ENCODE data around the gene CFAP46. TPM values are rescaled to one million over a fixed set of nuclear protein-coding genes. Genes with fewer than 3 reads are reported as not detected.
A peak's percentile ranks its signal among the peaks of the same experiment; 100 is the strongest.
"Not testable (repeated sequence)": the region's sequence is repeated elsewhere in the genome, so short reads cannot be mapped to it uniquely, and the experiment has no call there.

Gene CFAP46
- total RNA-seq, 1 donor from 2014 or later = 4.4 TPM

GRCh38 chr10:132802694-132803320 lies 139.6 kb downstream of the CFAP46 start:
- no peak for DNase-seq (ENCODE audit: low read depth, low spot score)
- H3K27me3 Mint-ChIP-seq (ENCODE audit: low read depth) = peaks cover 10% of the 10 kb centered on the region
- no peaks in the 10 kb centered on the region for H3K4me1 Mint-ChIP-seq
- H3K27ac Mint-ChIP-seq (ENCODE audit: unreplicated experiment) = no peak overlapping the region
- H3K9me3 Mint-ChIP-seq = no peaks in the 10 kb centered on the region
- no peak for TF ChIP-seq CTCF (conservative IDR thresholded peaks at IDR 0.05)
- H3K36me3 Mint-ChIP-seq (ENCODE audit: low read depth) = no peaks in the 10 kb centered on the region
- H3K4me3 Mint-ChIP-seq = no peak overlapping the region

DNA sequence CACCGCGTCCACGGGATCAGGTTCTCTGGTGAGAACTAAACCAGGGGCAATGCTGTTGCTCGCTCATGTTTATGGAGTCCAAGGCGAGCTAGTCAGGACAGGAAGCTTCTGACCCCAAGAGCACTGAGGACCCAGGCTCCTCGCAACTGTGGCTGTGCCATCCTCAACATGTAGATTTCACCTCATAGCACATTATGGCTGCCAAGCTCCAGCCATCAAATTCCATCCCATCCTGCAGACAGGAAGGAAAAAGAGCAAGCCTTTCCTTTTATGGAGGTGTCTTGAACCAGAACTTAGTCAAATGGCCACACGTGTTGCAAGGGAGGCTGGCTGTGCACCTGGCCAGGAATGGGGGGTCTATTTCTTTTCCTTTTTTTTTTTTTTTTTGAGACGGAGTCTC lies 140.3 kb downstream of the CFAP46 start:
- Mint-ChIP-seq H3K27ac (ENCODE audit: unreplicated experiment) (no peak overlapping the region), H3K27me3 (ENCODE audit: low read depth) (peaks cover 15% of the 10 kb centered on the region), H3K4me1 (no peaks in the 10 kb centered on the region), H3K9me3 (no peaks in the 10 kb centered on the region), H3K4me3 (no peak overlapping the region), H3K36me3 (ENCODE audit: low read depth) (no peaks in the 10 kb centered on the region)
- no peak for TF ChIP-seq CTCF (conservative IDR thresholded peaks at IDR 0.05)
- no peak for DNase-seq (ENCODE audit: low read depth, low spot score)

- no peak for DNase-seq (ENCODE audit: low read depth, low spot score)
- no peak for TF ChIP-seq CTCF (conservative IDR thresholded peaks at IDR 0.05)
- Mint-ChIP-seq H3K36me3 (ENCODE audit: low read depth) (no peaks in the 10 kb centered on the region), H3K4me1 (no peaks in the 10 kb centered on the region), H3K27me3 (ENCODE audit: low read depth) (peaks cover 18% of the 10 kb centered on the region), H3K9me3 (no peaks in the 10 kb centered on the region), H3K27ac (ENCODE audit: unreplicated experiment) (no peak overlapping the region), H3K4me3 (no peak overlapping the region)
These were observed 142.5 kb downstream of the CFAP46 start for GRCh38 chr10:132799865-132800264.

- no peak overlapping the region for H3K4me3 Mint-ChIP-seq
- H3K27me3 Mint-ChIP-seq (ENCODE audit: low read depth) = peaks cover 18% of the 10 kb centered on the region
- peak overlapping the region; percentile 35 for H3K27ac Mint-ChIP-seq (ENCODE audit: unreplicated experiment)
- no peak for DNase-seq (ENCODE audit: low read depth, low spot score)
- no peaks in the 10 kb centered on the region for H3K36me3 Mint-ChIP-seq (ENCODE audit: low read depth)
- H3K4me1 Mint-ChIP-seq = no peaks in the 10 kb centered on the region
- no peak for TF ChIP-seq CTCF (conservative IDR thresholded peaks at IDR 0.05)
- H3K9me3 Mint-ChIP-seq = no peaks in the 10 kb centered on the region
These were observed 143.5 kb downstream of the CFAP46 start for GRCh38 chr10:132798876-132799275.

DNA sequence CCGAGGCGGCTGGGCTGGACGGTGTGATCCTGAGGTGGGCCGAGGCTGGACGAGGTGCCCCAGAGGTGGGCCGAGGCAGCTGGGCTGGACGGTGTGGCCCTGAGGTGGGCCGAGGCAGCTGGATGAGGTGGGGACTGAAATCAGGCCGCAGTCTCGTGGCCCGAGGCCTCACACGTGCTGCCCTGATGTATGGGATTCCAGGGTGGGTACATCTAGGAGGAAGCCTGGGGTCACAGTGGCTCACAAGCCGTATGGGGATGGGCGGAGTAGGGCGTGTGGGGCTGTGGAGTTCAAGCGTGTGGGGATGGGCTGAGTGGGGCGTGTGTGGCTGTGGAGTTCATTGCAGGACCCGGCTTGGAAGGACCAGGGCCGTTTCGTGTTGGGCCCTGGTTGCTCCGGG lies 144.0 kb downstream of the CFAP46 start:
- no peak for TF ChIP-seq CTCF (conservative IDR thresholded peaks at IDR 0.05)
- DNase-seq (ENCODE audit: low read depth, low spot score) = no peak
- Mint-ChIP-seq H3K27me3 (ENCODE audit: low read depth) (peaks cover 16% of the 10 kb centered on the region), H3K27ac (ENCODE audit: unreplicated experiment) (peak overlapping the region; percentile 35), H3K9me3 (no peaks in the 10 kb centered on the region), H3K4me1 (no peaks in the 10 kb centered on the region), H3K4me3 (no peak overlapping the region), H3K36me3 (ENCODE audit: low read depth) (no peaks in the 10 kb centered on the region)

DNA sequence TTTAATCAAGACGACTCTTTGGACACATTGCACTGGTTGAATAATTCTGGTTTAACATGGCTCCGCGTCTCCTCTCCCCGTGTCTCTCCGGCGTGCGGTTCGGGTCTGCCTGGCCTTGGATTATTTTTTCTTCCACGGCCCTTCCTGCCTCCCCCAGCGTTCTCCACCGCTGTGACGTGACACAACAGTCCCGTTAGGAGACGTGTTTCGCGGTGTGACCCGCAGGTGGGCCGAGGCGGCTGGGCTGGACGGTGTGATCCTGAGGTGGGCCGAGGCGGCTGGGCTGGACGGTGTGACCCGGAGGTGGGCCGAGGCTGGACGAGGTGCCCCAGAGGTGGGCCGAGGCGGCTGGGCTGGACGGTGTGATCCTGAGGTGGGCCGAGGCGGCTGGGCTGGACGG lies 144.4 kb downstream of the CFAP46 start:
- not testable (repeated sequence) for H3K4me3 Mint-ChIP-seq; H3K36me3 Mint-ChIP-seq (ENCODE audit: low read depth); H3K27ac Mint-ChIP-seq (ENCODE audit: unreplicated experiment); H3K9me3 Mint-ChIP-seq; DNase-seq (ENCODE audit: low read depth, low spot score); H3K4me1 Mint-ChIP-seq
- H3K27me3 Mint-ChIP-seq (ENCODE audit: low read depth) = peaks cover 18% of the 10 kb centered on the region

Data from neural crest cell (in vitro differentiated cells).